ENCODE measurements around the gene DEFB112. TPM values are rescaled to one million over a fixed set of nuclear protein-coding genes. Genes with fewer than 3 reads are reported as not detected.

The DEFB112 gene
- polyA plus RNA-seq, 3 donors = not detected

- H3K9ac ChIP-seq (ENCODE audit: insufficient read depth, low read length, poor library complexity, severe bottlenecking) = no peak overlapping the region
- no peak overlapping the region for H3K4me2 ChIP-seq (replicated peaks; ENCODE audit: extremely low read depth, low read length, poor library complexity, severe bottlenecking)
- H3K36me3 ChIP-seq (replicated peaks in 1 of 2; ENCODE audit: control insufficient read depth in 1 of 2, insufficient read depth in 2 of 2, low read length in 2 of 2) = no peaks in the 10 kb centered on the region
- H4K20me1 ChIP-seq (ENCODE audit: insufficient read depth, low read length) = no peaks in the 10 kb centered on the region
- intact Hi-C loops (cut with micrococcal nuclease) = no loop called here
- TF ChIP-seq CTCF (IDR thresholded peaks at IDR 0.05) = no peak
- H3K27me3 ChIP-seq (ENCODE audit: control insufficient read depth in 2 of 2, insufficient read depth in 2 of 2, low read length in 2 of 2) = no peaks in the 10 kb centered on the region
- Mint-ChIP-seq H3K36me3 (no peaks in the 10 kb centered on the region), H3K27me3 (ENCODE audit: low read depth in 3 of 3) (peaks cover 0 to 3% (median 0%) of the 10 kb centered on the region in 3 donors), H3K9me3 (peaks cover 0 to 3% (median 1%) of the 10 kb centered on the region in 7 donors), H3K4me3 (no peak overlapping the region), H3K27ac (no peak overlapping the region), H3K4me1 (no peaks in the 10 kb centered on the region)
- no peaks in the 10 kb centered on the region for H3K9me3 ChIP-seq (replicated peaks in 1 of 2; ENCODE audit: control insufficient read depth in 1 of 2, insufficient read depth in 1 of 2, low read length in 2 of 2)
- 100% methylated on average over 2 of the region's 4 CpGs for WGBS (ENCODE audit: insufficient coverage)
- no peak for DNase-seq
- no peaks in the 10 kb centered on the region for H3K4me1 ChIP-seq (ENCODE audit: control insufficient read depth in 1 of 2, insufficient read depth in 2 of 2, low read length in 2 of 2)
- no peaks in the 10 kb centered on the region for H3K79me2 ChIP-seq (ENCODE audit: insufficient read depth, low read length)
- no peak overlapping the region for H3K27ac ChIP-seq (ENCODE audit: low read depth in 1 of 2, low read length in 2 of 2)
- H2AFZ ChIP-seq (ENCODE audit: insufficient read depth, low read depth, low read length, poor library complexity, severe bottlenecking) = no peak overlapping the region
- H3K4me3 ChIP-seq (replicated peaks in 1 of 3; ENCODE audit: low read depth in 2 of 3, low read length in 3 of 3) = no peak overlapping the region
These were observed 24.5 kb downstream of the DEFB112 start for GRCh38 chr6:50025258-50025657.

- Mint-ChIP-seq H3K36me3 (no peaks in the 10 kb centered on the region), H3K27ac (no peak within 1 kb of the TSS), H3K27me3 (ENCODE audit: low read depth in 3 of 3) (peaks cover 0 to 2% (median 0%) of the 10 kb centered on the region in 3 donors), H3K4me1 (no peaks in the 10 kb centered on the region), H3K9me3 (peaks cover 0 to 3% (median 0%) of the 10 kb centered on the region in 7 donors), H3K4me3 (no peak within 1 kb of the TSS)
- Histone ChIP-seq H2AFZ (ENCODE audit: insufficient read depth, low read depth, low read length, poor library complexity, severe bottlenecking) (no peak within 1 kb of the TSS), H3K79me2 (ENCODE audit: insufficient read depth, low read length) (no peaks in the 10 kb centered on the region), H3K27ac (ENCODE audit: low read depth in 1 of 2, low read length in 2 of 2) (no peak within 1 kb of the TSS), H4K20me1 (ENCODE audit: insufficient read depth, low read length) (no peaks in the 10 kb centered on the region), H3K4me3 (replicated peaks in 1 of 3; ENCODE audit: low read depth in 2 of 3, low read length in 3 of 3) (no peak within 1 kb of the TSS), H3K4me1 (ENCODE audit: control insufficient read depth in 1 of 2, insufficient read depth in 2 of 2, low read length in 2 of 2) (no peaks in the 10 kb centered on the region), H3K9ac (ENCODE audit: insufficient read depth, low read length, poor library complexity, severe bottlenecking) (no peak within 1 kb of the TSS), H3K4me2 (replicated peaks; ENCODE audit: extremely low read depth, low read length, poor library complexity, severe bottlenecking) (no peak within 1 kb of the TSS), H3K27me3 (ENCODE audit: control insufficient read depth in 2 of 2, insufficient read depth in 2 of 2, low read length in 2 of 2) (no peaks in the 10 kb centered on the region), H3K36me3 (replicated peaks in 1 of 2; ENCODE audit: control insufficient read depth in 1 of 2, insufficient read depth in 2 of 2, low read length in 2 of 2) (no peaks in the 10 kb centered on the region), H3K9me3 (replicated peaks in 1 of 2; ENCODE audit: control insufficient read depth in 1 of 2, insufficient read depth in 1 of 2, low read length in 2 of 2) (no peaks in the 10 kb centered on the region)
- DNase-seq = no peak
- TF ChIP-seq CTCF (IDR thresholded peaks at IDR 0.05) = no peak
- intact Hi-C loops (cut with micrococcal nuclease) = no loop called here
These were observed 27.8 kb downstream of the DEFB112 start, which contains the start of gene DEFB110 for GRCh38 chr6:50021894-50022293. DEFB110 (minus strand) TSS chr6:50021994; CDS start chr6:50021935, 59 bp downstream.

Data from CD14-positive monocyte (primary cell).